Measurements from ENCODE around the gene STARD3NL.

The STARD3NL gene

DNA sequence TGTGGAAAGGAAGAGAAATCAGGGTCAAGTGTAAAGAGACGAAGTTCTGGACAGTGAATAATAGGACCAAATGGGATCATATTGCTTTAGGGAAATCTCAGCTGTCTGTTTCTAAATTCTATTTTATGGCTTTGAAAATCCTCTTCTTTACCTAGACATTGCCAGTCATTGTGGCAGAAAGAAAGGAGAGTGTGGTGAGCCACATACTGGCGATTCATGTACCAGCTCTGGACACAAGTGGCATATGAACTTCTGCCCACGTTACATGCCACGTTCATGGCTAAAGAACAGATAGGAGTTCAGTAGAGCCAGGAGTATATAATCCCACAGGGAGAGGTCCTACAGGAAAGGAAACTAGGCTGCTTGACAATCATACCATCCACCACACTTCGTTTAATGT, 28.0 kb downstream of the STARD3NL start:
- no peaks in the 10 kb centered on the region for H3K27me3 ChIP-seq (ENCODE audit: insufficient read depth, low read depth)
- H3K4me2 ChIP-seq = no peak overlapping the region

DNA sequence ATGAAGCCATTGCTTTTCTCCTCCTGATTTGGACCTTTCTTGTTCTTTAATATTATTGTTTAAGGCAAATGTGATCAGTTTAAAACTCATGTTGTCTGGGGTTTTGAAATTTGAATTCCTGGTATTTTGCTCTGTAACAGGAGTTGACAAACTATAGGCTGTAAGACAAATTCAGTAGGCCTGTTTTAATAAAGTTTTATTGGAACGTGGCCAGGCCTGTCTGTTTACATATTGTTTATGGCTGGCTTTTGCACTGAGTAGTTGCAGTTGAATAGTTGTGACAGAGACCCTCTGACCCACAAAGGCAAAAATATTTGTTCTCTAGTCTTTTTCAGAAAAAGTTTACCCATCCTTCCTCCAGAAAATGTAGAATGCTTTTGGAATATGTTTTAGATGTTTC, 29.8 kb downstream of the STARD3NL start:
- Histone ChIP-seq H3K9ac (no peak overlapping the region), H3K4me3 (IDR thresholded peaks at IDR 0.05; ENCODE audit: insufficient read depth, low read depth, low read length) (no peak overlapping the region), H3K4me1 (ENCODE audit: low read depth, poor library complexity, severe bottlenecking) (no peaks in the 10 kb centered on the region), H3K27me3 (ENCODE audit: insufficient read depth, low read depth) (no peaks in the 10 kb centered on the region), H3K27ac (no peak overlapping the region), H2AFZ (ENCODE audit: low read depth) (no peak overlapping the region), H3K4me2 (no peak overlapping the region), H3K79me2 (ENCODE audit: insufficient read depth, low read depth) (no peaks in the 10 kb centered on the region), H4K20me1 (ENCODE audit: insufficient read depth) (no peaks in the 10 kb centered on the region), H3K36me3 (ENCODE audit: insufficient read depth) (no peaks in the 10 kb centered on the region)
- TF ChIP-seq, protein P1, sequence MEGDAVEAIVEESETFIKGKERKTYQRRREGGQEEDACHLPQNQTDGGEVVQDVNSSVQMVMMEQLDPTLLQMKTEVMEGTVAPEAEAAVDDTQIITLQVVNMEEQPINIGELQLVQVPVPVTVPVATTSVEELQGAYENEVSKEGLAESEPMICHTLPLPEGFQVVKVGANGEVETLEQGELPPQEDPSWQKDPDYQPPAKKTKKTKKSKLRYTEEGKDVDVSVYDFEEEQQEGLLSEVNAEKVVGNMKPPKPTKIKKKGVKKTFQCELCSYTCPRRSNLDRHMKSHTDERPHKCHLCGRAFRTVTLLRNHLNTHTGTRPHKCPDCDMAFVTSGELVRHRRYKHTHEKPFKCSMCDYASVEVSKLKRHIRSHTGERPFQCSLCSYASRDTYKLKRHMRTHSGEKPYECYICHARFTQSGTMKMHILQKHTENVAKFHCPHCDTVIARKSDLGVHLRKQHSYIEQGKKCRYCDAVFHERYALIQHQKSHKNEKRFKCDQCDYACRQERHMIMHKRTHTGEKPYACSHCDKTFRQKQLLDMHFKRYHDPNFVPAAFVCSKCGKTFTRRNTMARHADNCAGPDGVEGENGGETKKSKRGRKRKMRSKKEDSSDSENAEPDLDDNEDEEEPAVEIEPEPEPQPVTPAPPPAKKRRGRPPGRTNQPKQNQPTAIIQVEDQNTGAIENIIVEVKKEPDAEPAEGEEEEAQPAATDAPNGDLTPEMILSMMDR (conservative IDR thresholded peaks at IDR 0.05; ENCODE audit: low read depth, low read length) = no peak

More for the DNA sequence above, 28.0 kb downstream of the STARD3NL start:
- no peaks in the 10 kb centered on the region for H3K4me1 ChIP-seq (ENCODE audit: low read depth, poor library complexity, severe bottlenecking)
- H3K36me3 ChIP-seq (ENCODE audit: insufficient read depth) = no peaks in the 10 kb centered on the region
- no peak overlapping the region for H3K9ac ChIP-seq
- H3K4me3 ChIP-seq (IDR thresholded peaks at IDR 0.05; ENCODE audit: insufficient read depth, low read depth, low read length) = no peak overlapping the region
- no peaks in the 10 kb centered on the region for H3K79me2 ChIP-seq (ENCODE audit: insufficient read depth, low read depth)
- H3K27ac ChIP-seq = no peak overlapping the region
- H2AFZ ChIP-seq (ENCODE audit: low read depth) = no peak overlapping the region
- TF ChIP-seq, protein P1 (conservative IDR thresholded peaks at IDR 0.05; ENCODE audit: low read depth, low read length) = no peak
- no peaks in the 10 kb centered on the region for H4K20me1 ChIP-seq (ENCODE audit: insufficient read depth)

DNA sequence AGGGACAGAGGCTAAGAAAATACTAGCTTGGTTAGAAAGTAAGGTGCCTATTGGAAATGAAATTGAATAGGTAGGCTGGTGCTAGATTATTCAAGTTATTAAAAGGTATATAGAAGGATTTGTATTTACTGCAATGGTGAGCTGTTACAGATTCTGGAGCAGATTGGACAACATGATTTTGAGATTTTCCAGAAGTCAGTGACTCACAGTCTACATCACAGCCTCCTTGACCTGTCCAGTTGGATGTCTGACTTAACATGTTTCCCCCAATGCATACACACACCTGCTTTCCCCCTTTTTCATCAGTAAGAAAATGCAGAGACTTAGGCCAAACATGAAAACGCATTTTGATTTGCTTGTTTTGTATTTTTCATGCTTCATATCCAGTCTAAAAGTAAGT, 33.4 kb downstream of the STARD3NL start:
- no peaks in the 10 kb centered on the region for H3K36me3 ChIP-seq (ENCODE audit: insufficient read depth)
- no peaks in the 10 kb centered on the region for H4K20me1 ChIP-seq (ENCODE audit: insufficient read depth)
- H3K4me3 ChIP-seq (IDR thresholded peaks at IDR 0.05; ENCODE audit: insufficient read depth, low read depth, low read length) = no peak overlapping the region
- H3K4me2 ChIP-seq = no peak overlapping the region
- H2AFZ ChIP-seq (ENCODE audit: low read depth) = no peak overlapping the region
- H3K27me3 ChIP-seq (ENCODE audit: insufficient read depth, low read depth) = no peaks in the 10 kb centered on the region
- TF ChIP-seq, protein P1 (conservative IDR thresholded peaks at IDR 0.05; ENCODE audit: low read depth, low read length) = no peak
- no peak overlapping the region for H3K9ac ChIP-seq
- H3K79me2 ChIP-seq (ENCODE audit: insufficient read depth, low read depth) = no peaks in the 10 kb centered on the region
- H3K4me1 ChIP-seq (ENCODE audit: low read depth, poor library complexity, severe bottlenecking) = peaks cover 10% of the 10 kb centered on the region
- H3K27ac ChIP-seq = no peak overlapping the region

DNA sequence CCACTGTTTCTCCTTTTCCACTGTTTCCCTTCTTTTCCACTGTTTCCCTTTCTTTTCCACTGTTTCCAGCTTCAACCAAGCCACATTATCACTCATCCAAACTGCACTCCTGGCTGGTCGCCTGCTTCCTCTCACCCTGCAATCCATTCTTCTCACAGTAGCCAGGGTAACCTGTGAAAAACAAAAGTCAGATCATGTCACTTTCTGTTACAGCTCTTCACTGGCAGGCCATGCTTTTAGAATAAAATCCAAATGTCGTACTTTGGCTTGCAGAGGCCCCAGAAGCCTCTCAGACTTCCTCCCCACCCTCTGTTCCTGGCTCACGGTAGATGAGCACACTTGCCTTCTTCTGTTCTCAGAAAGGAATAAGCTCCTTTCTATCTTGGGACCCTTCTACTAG, 33.9 kb downstream of the STARD3NL start:
- no peaks in the 10 kb centered on the region for H4K20me1 ChIP-seq (ENCODE audit: insufficient read depth)
- H3K9ac ChIP-seq = no peak overlapping the region
- no peak overlapping the region for H2AFZ ChIP-seq (ENCODE audit: low read depth)
- H3K79me2 ChIP-seq (ENCODE audit: insufficient read depth, low read depth) = no peaks in the 10 kb centered on the region
- no peak overlapping the region for H3K4me3 ChIP-seq (IDR thresholded peaks at IDR 0.05; ENCODE audit: insufficient read depth, low read depth, low read length)
- H3K4me1 ChIP-seq (ENCODE audit: low read depth, poor library complexity, severe bottlenecking) = peaks cover 10% of the 10 kb centered on the region
- TF ChIP-seq, protein P1 (conservative IDR thresholded peaks at IDR 0.05; ENCODE audit: low read depth, low read length) = no peak
- no peaks in the 10 kb centered on the region for H3K36me3 ChIP-seq (ENCODE audit: insufficient read depth)
- no peak overlapping the region for H3K27ac ChIP-seq
- H3K27me3 ChIP-seq (ENCODE audit: insufficient read depth, low read depth) = no peaks in the 10 kb centered on the region
- no peak overlapping the region for H3K4me2 ChIP-seq

Measured in KMS-11 (cell line).